ENCODE results near the gene NMRK2.
"Not testable (repeated sequence)": the region's sequence is repeated elsewhere in the genome, so short reads cannot be mapped to it uniquely, and the experiment has no call there.

The NMRK2 gene

DNA sequence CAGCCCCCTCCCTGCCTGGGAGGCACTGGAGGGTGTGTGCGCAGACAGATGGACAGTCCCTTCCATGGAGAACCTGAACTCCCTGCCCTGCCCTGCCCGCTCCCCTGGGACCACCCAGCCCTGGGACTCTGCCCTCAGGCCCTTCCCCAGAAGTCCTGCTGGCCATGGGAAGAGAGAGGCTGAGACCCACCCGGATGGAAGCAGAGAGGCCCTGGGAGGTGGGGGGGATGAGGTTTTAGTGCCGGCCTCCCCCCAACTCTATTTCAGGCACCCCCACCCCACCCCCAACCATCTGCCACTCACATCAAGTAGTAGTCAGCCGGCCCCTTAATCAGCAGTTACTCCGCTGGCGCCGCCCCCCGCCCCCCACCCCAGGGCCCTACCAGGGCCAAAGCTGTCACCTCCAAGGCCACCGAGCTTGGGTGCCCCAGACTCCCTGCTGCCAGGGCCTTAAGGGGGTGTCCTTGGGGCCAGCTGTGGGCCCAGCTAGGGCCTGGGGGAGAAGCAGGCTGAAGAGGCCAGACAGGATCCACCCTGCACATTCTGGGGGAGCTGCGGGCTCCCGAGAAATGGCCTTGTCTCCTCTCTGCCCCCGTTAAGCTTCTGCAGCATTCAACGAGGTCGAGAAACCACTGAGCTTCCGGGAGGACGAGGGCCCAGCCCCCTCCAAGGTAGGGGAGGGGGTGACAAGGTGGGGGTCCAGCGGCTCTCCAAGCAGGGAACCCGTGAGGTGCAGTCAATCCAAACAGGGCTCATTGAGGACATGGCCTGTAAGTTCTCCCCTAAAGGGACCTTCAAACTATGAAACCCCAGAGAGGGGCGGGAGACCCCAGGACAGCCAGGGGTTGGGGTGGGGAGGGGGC lies 17.4 kb downstream of the NMRK2 start:
- ChIA-PET CTCF (no interaction called here), POLR2A (interaction anchor here (0.6 kb wide), 1 partner anchor 521 kb away, joined by 4 read pairs; no protein-coding TSS in a partner anchor)
- DNase-seq (ENCODE audit: extremely low spot score), result no peak
- TF ChIP-seq, protein P1, sequence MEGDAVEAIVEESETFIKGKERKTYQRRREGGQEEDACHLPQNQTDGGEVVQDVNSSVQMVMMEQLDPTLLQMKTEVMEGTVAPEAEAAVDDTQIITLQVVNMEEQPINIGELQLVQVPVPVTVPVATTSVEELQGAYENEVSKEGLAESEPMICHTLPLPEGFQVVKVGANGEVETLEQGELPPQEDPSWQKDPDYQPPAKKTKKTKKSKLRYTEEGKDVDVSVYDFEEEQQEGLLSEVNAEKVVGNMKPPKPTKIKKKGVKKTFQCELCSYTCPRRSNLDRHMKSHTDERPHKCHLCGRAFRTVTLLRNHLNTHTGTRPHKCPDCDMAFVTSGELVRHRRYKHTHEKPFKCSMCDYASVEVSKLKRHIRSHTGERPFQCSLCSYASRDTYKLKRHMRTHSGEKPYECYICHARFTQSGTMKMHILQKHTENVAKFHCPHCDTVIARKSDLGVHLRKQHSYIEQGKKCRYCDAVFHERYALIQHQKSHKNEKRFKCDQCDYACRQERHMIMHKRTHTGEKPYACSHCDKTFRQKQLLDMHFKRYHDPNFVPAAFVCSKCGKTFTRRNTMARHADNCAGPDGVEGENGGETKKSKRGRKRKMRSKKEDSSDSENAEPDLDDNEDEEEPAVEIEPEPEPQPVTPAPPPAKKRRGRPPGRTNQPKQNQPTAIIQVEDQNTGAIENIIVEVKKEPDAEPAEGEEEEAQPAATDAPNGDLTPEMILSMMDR (IDR thresholded peaks at IDR 0.05; ENCODE audit: control extremely low read depth, extremely low read depth, low read depth, missing control alignments), result no peak

DNA sequence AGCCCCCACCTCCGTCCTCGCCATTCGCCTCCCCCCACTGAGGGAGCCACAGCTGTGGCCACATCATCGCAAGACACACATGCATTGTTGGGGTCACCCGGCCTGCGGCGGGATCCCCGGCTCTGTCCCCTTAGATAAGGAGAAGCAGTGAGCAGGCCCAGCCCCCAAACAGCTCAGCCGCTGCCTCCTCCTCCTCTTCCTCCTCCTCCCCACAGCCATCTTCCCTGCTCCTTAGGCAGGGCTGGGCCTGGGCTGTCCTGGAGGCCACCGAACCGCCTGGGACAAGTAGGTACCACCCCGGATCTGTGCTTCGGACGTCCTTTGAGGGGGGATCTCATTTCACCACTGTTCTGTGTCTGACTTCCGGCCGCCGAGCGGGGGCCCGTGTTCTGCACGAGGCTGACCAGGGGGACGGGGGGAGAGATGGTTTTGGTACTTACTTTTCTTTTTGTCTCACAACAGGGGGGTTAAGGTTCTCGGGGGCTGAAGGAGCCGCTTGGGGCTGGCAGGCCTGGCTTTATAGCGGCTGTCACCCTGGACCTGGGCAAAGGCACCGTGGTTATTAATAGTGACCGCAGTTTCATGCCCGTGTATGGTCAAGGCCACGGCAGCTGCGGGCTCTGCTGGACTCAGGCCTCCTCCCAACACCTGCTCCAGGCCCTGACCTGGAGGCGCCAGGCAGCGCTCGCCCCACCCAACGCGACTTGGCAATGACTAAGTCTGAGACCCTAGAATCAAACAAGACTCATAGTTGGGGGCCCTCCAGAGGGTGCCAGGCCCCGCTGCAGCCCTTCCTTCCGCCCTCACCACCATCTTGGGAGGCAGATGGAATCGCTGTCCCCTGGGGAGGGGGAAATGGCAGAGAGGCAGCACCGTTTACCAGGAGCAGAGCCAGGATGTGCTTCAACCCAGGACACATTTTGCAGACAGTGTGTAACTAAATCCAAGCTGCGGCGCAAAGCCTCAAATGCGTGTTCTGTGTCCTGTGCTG lies 18.3 kb downstream of the NMRK2 start:
- no peak for DNase-seq (ENCODE audit: extremely low spot score)
- TF ChIP-seq, protein P1 (IDR thresholded peaks at IDR 0.05; ENCODE audit: control extremely low read depth, extremely low read depth, low read depth, missing control alignments), result no peak

DNA sequence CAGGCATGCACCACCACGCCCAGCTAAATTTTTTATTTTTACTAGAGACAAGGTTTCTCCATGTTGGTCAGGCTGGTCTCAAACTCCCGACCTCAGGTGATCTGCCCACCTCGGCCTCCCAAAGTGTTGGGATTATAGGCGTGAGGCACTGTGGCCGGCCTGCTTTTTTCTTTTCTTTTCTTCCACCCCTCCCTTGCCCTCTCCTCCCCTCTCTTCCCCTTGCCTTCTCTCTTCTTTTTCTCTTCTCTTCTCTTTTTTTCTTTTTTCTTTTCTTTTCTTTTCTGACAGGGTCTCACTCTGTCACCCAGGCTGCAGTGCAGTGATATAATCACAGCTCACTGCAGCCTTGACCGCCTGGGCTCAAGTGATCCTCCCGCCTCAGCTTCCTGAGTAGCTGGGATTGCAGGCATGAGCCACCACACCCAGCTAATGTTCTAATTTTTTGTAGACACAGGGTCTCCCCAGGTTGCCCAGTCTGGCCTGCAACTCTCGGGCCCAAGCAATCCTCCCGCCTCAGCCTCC lies 19.9 kb downstream of the NMRK2 start:
- CTCF ChIA-PET; DNase-seq (ENCODE audit: extremely low spot score): not testable (repeated sequence)
- POLR2A ChIA-PET, result interaction anchor here (0.5 kb wide), 1 partner anchor 731 kb away, joined by 3 read pairs; no protein-coding TSS in a partner anchor

More for the DNA sequence above, 18.3 kb downstream of the NMRK2 start:
- ChIA-PET POLR2A (no interaction called here), CTCF (interaction anchor here (1.0 kb wide), 1 partner anchor 11 kb away, joined by 3 read pairs; no protein-coding TSS in a partner anchor)

DNA sequence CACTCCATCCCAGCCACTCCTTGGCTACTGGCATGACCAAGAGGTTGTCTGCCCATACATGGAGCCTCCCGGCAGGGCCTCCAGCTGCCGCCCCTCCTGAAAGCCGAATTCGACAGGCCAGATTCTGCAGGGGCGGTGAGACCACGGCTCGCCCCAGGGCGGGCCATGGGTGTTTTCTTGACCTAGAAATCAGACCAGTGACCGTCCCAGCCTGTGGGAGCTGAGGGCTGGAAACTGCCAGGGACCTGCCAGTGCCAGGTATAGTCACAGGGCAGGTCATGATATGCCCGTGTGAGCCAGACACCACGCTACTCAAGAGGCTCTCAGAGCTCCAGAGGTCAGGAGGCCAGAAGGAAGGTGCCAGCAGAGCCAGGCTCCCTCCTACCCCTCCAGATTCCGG lies 21.2 kb downstream of the NMRK2 start:
- ChIA-PET CTCF (interaction anchor here (1.3 kb wide), 1 partner anchor 8 kb away, joined by 3 read pairs; no protein-coding TSS in a partner anchor), POLR2A (no interaction called here)
- no peak for DNase-seq (ENCODE audit: extremely low spot score)
- TF ChIP-seq, protein P1 (IDR thresholded peaks at IDR 0.05; ENCODE audit: control extremely low read depth, extremely low read depth, low read depth, missing control alignments), result no peak

DNA sequence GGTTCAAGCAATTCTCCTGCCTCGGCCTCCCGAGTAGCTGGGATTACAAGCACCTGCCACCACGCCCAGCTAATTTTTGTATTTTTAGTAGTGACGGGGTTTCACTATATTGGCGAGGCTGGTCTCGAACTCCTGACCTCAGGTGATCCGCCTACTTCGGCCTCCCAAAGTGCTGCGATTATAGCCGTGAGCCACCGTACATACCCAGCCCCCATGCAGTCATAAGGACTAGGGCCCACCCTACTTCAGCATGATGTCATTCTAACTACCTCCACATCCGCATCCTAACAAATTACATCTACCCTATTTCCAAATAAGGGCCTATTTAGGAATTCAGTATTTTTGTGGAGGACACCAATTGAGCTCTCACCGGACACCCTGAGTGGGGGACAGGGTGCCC lies 22.4 kb downstream of the NMRK2 start:
- POLR2A ChIA-PET, result not testable (repeated sequence)
- CTCF ChIA-PET, result interaction anchor here (1.3 to 3.2 kb wide), 3 partner anchors 9 to 32 kb away, joined by 3 to 12 read pairs (median 4); no protein-coding TSS in a partner anchor

DNA sequence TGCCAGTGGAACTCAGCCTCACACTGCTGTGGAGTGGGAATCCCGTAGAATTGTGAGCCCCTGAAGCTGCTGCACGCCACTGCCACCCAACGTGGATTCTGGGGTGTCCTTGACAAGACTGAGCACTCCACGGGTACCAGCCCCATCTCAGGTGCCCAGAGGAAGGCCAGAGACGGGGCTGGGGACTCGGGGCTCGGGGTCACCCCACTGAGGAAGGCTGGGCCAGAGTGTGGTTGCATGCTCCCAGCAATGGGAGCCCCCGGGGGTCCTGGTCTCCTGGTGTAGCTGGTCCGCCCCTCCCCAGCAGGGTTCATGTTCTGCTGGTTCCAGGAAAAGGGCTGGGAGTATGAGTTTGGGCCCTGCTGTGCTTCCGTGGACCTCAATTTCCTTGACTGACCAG lies 22.8 kb downstream of the NMRK2 start:
- DNase-seq (ENCODE audit: extremely low spot score), result no peak
- ChIA-PET CTCF (interaction anchor here (1.3 to 3.2 kb wide), 2 partner anchors 13 to 32 kb away, joined by 4 to 12 read pairs; no protein-coding TSS in a partner anchor), POLR2A (no interaction called here)
- TF ChIP-seq, protein P1 (IDR thresholded peaks at IDR 0.05; ENCODE audit: control extremely low read depth, extremely low read depth, low read depth, missing control alignments), result no peak

More for the DNA sequence above, 22.4 kb downstream of the NMRK2 start:
- DNase-seq (ENCODE audit: extremely low spot score), result not testable (repeated sequence)
